GM12874 (cell line): ENCODE results near the gene SUGP2.

ENCODE experiments used
- CTCF ChIP-seq: IDR thresholded peaks from 2 replicates; pipeline ENCODE4 v1.5.1; 2011; ENCODE audit warnings: low read depth, mild to moderate bottlenecking, control low read depth, low read length, moderate library complexity; ENCODE audit not compliant: insufficient read depth

Gene SUGP2

GRCh38 chr19:19033426-19034203 is at the start of gene SUGP2, which contains the start of gene ARMC6:
TSS of gene SUGP2 (minus strand) at chr19:19033517. CDS start at chr19:19031071, 2,446 bp downstream.
TSS of gene ARMC6 (plus strand) at chr19:19033603. CDS start at chr19:19034210, 607 bp downstream.
- no peak for TF ChIP-seq CTCF

- no peak for TF ChIP-seq CTCF
These were observed 48.4 kb upstream of the SUGP2 start for GRCh38 chr19:19081642-19082151.

- TF ChIP-seq CTCF: no peak
These were observed 46.3 kb upstream of the SUGP2 start for GRCh38 chr19:19079571-19079970.

- no peak for TF ChIP-seq CTCF
These were observed 45.5 kb upstream of the SUGP2 start for GRCh38 chr19:19078801-19079200.

- no peak for TF ChIP-seq CTCF
These were observed 43.8 kb upstream of the SUGP2 start for GRCh38 chr19:19077103-19077502.

GRCh38 chr19:19076476-19076875 is 43.2 kb upstream of the SUGP2 start:
- no peak for TF ChIP-seq CTCF

- no peak for TF ChIP-seq CTCF
These were observed 41.8 kb upstream of the SUGP2 start for GRCh38 chr19:19075126-19075525.
